C4-2B (cell line): ENCODE results near the gene BUD31.

Experiments used
- H3K27ac ChIP-seq: fragments of 450-650 bp; 2 replicates; pipeline ENCODE4 v1.5.1; 2017
- CTCF ChIP-seq: fragments of 450-650 bp; conservative IDR thresholded peaks from 2 replicates; pipeline ENCODE4 v1.5.1; 2017; ENCODE audit warnings: mild to moderate bottlenecking
- ZFX ChIP-seq: fragments of 450-650 bp; IDR thresholded peaks from 2 replicates; pipeline ENCODE4 v1.6.1; 2017

BUD31 gene

GRCh38 chr7:99368750-99369389 lies 39.9 kb upstream of the BUD31 start:
- H3K27ac ChIP-seq = no peak overlapping the region

GRCh38 chr7:99369767-99370391 lies 38.9 kb upstream of the BUD31 start:
- TF ChIP-seq ZFX (no peak), CTCF (no peak)
- no peak overlapping the region for H3K27ac ChIP-seq

More at GRCh38 chr7:99368750-99369389, 39.9 kb upstream of the BUD31 start:
- TF ChIP-seq ZFX (no peak), CTCF (no peak)

- no peak overlapping the region for H3K27ac ChIP-seq
- TF ChIP-seq CTCF (no peak), ZFX (no peak)
These were observed 37.3 kb upstream of the BUD31 start for GRCh38 chr7:99371376-99371920.

- no peak overlapping the region for H3K27ac ChIP-seq
- TF ChIP-seq CTCF = no peak
- no peak for TF ChIP-seq ZFX
These were observed 36.3 kb upstream of the BUD31 start for GRCh38 chr7:99372275-99373090.

GRCh38 chr7:99373091-99374066 lies 35.4 kb upstream of the BUD31 start:
- TF ChIP-seq ZFX (no peak), CTCF (no peak)
- no peak overlapping the region for H3K27ac ChIP-seq

- TF ChIP-seq CTCF = no peak
- TF ChIP-seq ZFX = peak; percentile 39; the same call in 1 of the 2 replicates
- peak within 1 kb of the TSS; percentile 79 for H3K27ac ChIP-seq
These were observed 34.4 kb upstream of the BUD31 start, which contains the start of gene ARPC1B for GRCh38 chr7:99374111-99375064. TSS of gene ARPC1B (plus strand) at chr7:99374730. CDS start at chr7:99385715, 10,985 bp downstream.
